Ovary (tissue), 9 donors: ENCODE results near the gene TMEM125. TPM values are rescaled to one million over a fixed set of nuclear protein-coding genes. Genes with fewer than 3 reads are reported as not detected.
A peak's percentile ranks its signal among the peaks of the same experiment; 100 is the strongest.

Source experiments
- DNase-seq, 5 donors: peaks; one replicate each; pipeline ENCODE4 v3.0.0-alpha.2; 2019 to 2020
- H3K27ac ChIP-seq, 2 donors: fragments of 200-600 bp; one replicate each; pipeline versions ENCODE4 v1.5.1 to v1.8.0; 2019 to 2022
- H3K27me3 ChIP-seq: fragments of 200-600 bp; one replicate; pipeline ENCODE4 v1.8.0; 2022
- H3K36me3 ChIP-seq: fragments of 200-600 bp; sonication (generic); one replicate; pipeline ENCODE4 v1.5.1; 2019
- H3K4me1 ChIP-seq: one replicate; pipeline ENCODE4 v1.8.1; 2013; ENCODE audit warnings: mild to moderate bottlenecking, moderate library complexity; ENCODE audit not compliant: insufficient read depth
- H3K4me3 ChIP-seq: fragments of 200-600 bp; sonication (generic); one replicate; pipeline ENCODE4 v1.5.1; 2017
- H3K9me3 ChIP-seq, 2 donors: fragments of 200-600 bp in 1 of 2; sonication (generic) in 1 of 2; one replicate each; pipeline versions ENCODE4 v1.5.1 to v1.8.1; 2013 to 2019; ENCODE audit warnings: mild to moderate bottlenecking in 1 of 2, moderate library complexity in 1 of 2
- EP300 ChIP-seq: sonication (generic); formaldehyde crosslinking; IDR thresholded peaks from one replicate; pipeline ENCODE4 v1.6.1; 2017; ENCODE audit warnings: antibody characterized with exemption
- POLR2A ChIP-seq: fragments of 450-650 bp; IDR thresholded peaks from one replicate; pipeline ENCODE4 v1.6.1; 2017; ENCODE audit warnings: antibody characterized with exemption, mild to moderate bottlenecking, moderate library complexity
- WGBS, 3 donors: extraction: QIAGEN DNeasy Blood & Tissue Kit in 1 of 3; methylation state at CpG; one replicate each; pipeline versions ENCODE4 v1.1.5 to v1.1.7; 2013 to 2017; 5-methylcytosine and 5-hydroxymethylcytosine counted together
- intact Hi-C, 4 donors: fragments of 100-400 bp; cut with DNase I; formaldehyde crosslinking; loops; one replicate each; pipeline versions ENCODE4 v1.11.0 to v1.15.1; 2022 to 2023
- polyA plus RNA-seq, 2 donors: library from polyadenylated mRNA; stranded (reverse); fragments of 200-250 nt in 1 of 2; fragments of 350-450 nt in 1 of 2; fragmentation: Illumina TruSeq in 1 of 2; extraction: RNeasy Lipid Tissue Mini Kit (QIAGEN cat#74804) in 1 of 2; gene quantifications; one replicate each; pipeline ENCODE4 v1.2.3, GENCODE V29; 2013 to 2014
- total RNA-seq, 7 donors: library from RNA; depleted of rRNA in 2 of 7; stranded (reverse); fragments of >200 nt in 2 of 7; fragmentation: NEBNext Ultra II Directional in 3 of 7; extraction: Animal tissue kit (Norgen Biotek cat#: 25700) in 3 of 7; gene quantifications; one replicate each; pipeline versions ENCODE4 v1.1.0 to v1.2.4, GENCODE V29; 2016 to 2023
- TF ChIP-seq, protein P1 (sequence below), 3 donors: fragments of 450-650 bp in 2 of 3; fragments of 200-600 bp in 1 of 3; IDR thresholded peaks; one replicate each; pipeline versions ENCODE4 v1.5.1 to v1.8.0; 2016 to 2022; ENCODE audit warnings: antibody characterized with exemption in 3 of 3, mild to moderate bottlenecking in 1 of 3
- donor health status: DM: no; HTN: no; CAD: no; lungs with moderate emphysema.
- donor health status: DM: no; HTN: no; CAD: no.
- donor health status: Bipolar disorder and iron deficiency.
- donor health status: DM: yes; HTN: yes; CAD: no.
- donor health status: DM: no; HTN: no; CAD: no.
- donor health status: DM: yes; HTN: yes; CAD: no.

TMEM125 gene
- total and polyA plus RNA-seq, 9 donors, result 0.23 to 20.6 (median 1.3) TPM

DNA sequence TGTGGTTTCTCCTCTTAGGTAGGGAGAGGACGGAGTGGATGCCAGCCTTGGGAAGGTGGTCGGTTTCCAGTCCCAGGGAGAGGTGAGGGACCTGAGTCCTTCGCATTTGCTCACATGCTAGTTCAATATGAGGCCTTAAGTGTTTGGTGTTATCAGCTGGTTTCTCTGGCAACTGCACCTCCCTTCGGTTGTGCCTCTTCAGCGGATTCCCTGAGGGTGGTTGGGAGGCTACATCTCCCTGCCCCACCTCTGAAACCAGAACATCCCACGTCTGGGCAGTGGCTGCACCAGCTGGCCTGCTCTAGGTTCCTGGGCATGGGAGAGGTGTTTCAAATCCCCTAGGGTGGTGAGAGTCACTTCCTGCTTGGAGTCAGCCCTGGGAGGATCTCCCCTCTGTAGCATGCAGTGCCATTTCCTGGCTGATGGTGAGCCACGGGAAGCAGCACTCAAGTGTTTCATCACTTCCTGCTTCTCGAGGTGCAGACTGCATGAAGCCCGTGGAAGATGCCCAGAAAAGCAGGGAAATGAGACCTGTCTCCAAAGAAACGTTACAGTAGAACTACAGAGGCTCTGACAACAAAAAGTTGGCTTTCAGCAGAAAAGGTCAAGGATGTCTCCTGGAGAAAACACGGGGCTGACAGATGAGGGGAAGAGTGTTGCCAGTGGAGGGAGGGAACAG, 4.5 kb downstream of the TMEM125 start:
- intact Hi-C loops, result no loop called here
- H3K27me3 ChIP-seq, result no peaks in the 10 kb centered on the region

DNA sequence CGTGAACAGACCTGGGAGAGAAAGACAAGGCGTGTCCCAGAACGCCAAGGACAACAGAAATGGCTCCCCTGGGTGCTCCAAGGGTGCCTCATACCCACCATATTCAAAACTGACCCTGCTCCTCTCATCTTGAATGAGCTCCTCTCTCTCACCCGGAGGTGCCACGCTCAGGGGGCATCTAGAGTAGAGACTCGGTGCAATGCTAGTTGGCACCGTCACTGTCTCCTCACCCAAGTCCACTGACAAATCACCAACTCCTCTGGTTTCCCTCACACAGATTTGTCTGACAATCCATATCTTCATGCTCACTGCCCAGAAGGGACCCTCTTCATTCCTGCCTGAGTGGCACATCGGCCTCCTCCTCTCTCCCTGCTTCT, 5.0 kb downstream of the TMEM125 start:
- intact Hi-C loops, result no loop called here
- H3K27me3 ChIP-seq, result no peaks in the 10 kb centered on the region
- no peak overlapping the region for H3K27ac ChIP-seq
- no peaks in the 10 kb centered on the region for H3K9me3 ChIP-seq
- H3K36me3 ChIP-seq, result no peaks in the 10 kb centered on the region
- 70 to 83% (median 71%) methylated on average over 8 of the region's 8 CpGs for WGBS, 3 donors
- DNase-seq, result peak in 1 of 5 donors; percentile 28
- peaks cover 3% of the 10 kb centered on the region for H3K4me1 ChIP-seq
- TF ChIP-seq, protein P1, sequence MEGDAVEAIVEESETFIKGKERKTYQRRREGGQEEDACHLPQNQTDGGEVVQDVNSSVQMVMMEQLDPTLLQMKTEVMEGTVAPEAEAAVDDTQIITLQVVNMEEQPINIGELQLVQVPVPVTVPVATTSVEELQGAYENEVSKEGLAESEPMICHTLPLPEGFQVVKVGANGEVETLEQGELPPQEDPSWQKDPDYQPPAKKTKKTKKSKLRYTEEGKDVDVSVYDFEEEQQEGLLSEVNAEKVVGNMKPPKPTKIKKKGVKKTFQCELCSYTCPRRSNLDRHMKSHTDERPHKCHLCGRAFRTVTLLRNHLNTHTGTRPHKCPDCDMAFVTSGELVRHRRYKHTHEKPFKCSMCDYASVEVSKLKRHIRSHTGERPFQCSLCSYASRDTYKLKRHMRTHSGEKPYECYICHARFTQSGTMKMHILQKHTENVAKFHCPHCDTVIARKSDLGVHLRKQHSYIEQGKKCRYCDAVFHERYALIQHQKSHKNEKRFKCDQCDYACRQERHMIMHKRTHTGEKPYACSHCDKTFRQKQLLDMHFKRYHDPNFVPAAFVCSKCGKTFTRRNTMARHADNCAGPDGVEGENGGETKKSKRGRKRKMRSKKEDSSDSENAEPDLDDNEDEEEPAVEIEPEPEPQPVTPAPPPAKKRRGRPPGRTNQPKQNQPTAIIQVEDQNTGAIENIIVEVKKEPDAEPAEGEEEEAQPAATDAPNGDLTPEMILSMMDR (IDR thresholded peaks at IDR 0.05), result no peak
- TF ChIP-seq EP300, result no peak
- TF ChIP-seq POLR2A, result no peak
- H3K4me3 ChIP-seq, result no peak overlapping the region

More for the DNA sequence above, 4.5 kb downstream of the TMEM125 start:
- Histone ChIP-seq H3K36me3 (no peaks in the 10 kb centered on the region), H3K4me3 (no peak overlapping the region), H3K27ac (peak overlapping the region in 1 of 2 donors; percentile 32), H3K4me1 (peaks cover 3% of the 10 kb centered on the region), H3K9me3 (no peaks in the 10 kb centered on the region)
- WGBS, 3 donors, result 35 to 37% (median 36%) methylated on average over 11 of the region's 11 CpGs
- DNase-seq, result peak in 2 of 5 donors; percentile 13 to 45
- TF ChIP-seq EP300 (no peak), POLR2A (no peak)
- TF ChIP-seq, protein P1 (IDR thresholded peaks at IDR 0.05), result no peak

DNA sequence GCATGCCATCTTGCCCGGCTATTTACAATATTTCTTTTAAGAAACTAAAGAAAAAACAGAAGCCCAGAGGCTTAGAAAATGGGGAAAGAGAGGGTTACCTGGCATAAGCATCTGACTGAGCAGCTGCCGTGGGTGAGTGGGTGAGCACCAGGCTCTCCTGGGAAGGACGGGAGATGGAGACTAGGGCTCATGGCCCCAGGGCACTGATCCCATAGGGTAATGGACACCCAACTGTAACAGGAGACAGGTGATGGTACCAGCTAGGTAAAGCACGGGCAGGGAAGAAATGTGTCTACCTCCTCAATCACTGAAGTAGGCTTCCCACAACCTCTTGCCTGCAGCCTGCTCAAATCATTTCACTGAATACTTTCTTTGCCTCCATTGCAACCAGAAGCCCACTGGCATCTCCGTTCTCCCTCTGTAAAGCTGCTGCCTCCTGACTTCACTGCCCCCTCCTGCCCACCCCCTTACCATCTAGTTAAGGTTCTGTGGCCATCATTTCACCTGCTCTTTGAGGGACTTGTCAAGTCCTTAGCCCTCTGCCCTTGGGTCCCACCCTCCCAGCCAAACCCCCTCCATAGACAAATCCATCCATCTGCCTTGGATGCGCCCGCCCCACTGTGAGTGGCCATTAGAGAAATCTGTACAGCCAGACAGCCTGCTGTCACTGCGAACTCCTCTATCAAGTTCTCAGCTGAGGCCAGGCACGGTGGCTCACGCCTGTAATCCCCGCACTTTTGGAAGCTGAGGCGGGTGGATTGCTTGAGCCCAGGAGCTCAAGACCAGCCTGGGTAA, 6.2 kb downstream of the TMEM125 start:
- WGBS, 3 donors, result 72 to 81% (median 80%) methylated on average over 12 of the region's 12 CpGs
- Histone ChIP-seq H3K27me3 (no peaks in the 10 kb centered on the region), H3K9me3 (no peaks in the 10 kb centered on the region), H3K4me1 (peaks cover 3% of the 10 kb centered on the region), H3K4me3 (no peak overlapping the region), H3K36me3 (no peaks in the 10 kb centered on the region), H3K27ac (no peak overlapping the region)
- intact Hi-C loops, result no loop called here
- TF ChIP-seq, protein P1 (IDR thresholded peaks at IDR 0.05), result no peak
- TF ChIP-seq POLR2A (no peak), EP300 (no peak)
- peak in 2 of 5 donors; percentile 6 for DNase-seq

DNA sequence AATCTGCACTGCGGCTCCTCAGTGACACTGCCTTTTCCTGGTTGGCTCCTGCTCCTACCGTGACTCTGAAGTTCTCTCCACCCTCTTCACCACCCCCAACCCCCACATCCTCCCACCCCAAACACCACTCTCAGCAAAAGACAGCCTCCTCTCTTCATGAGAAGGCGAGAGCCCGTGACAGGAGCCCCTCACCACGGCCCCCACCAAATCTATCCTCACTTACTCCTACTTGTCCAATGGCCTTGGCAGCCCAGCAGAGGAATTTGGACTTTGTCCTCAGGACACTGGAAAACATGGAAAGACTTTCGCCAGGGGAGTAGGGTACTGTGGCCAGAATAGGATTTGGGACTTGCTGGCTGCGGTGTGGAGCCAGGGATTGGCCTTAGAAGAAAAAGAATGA, 6.9 kb downstream of the TMEM125 start:
- Histone ChIP-seq H3K27ac (no peak overlapping the region), H3K27me3 (no peaks in the 10 kb centered on the region), H3K36me3 (no peaks in the 10 kb centered on the region), H3K4me1 (peaks cover 3% of the 10 kb centered on the region), H3K9me3 (no peaks in the 10 kb centered on the region), H3K4me3 (no peak overlapping the region)
- intact Hi-C loops, result no loop called here
- 27 to 35% (median 27%) methylated on average over 7 of the region's 7 CpGs for WGBS, 3 donors
- no peak for TF ChIP-seq POLR2A
- no peak for TF ChIP-seq EP300
- TF ChIP-seq, protein P1 (IDR thresholded peaks at IDR 0.05), result no peak
- no peak for DNase-seq
